HUES6 (cell line): ENCODE measurements around the gene ABL2.

Experiments
- H3K27ac ChIP-seq: 2 replicates; pipeline ENCODE4 v1.7.0; 2013; ENCODE audit warnings: low read depth, mild to moderate bottlenecking, low read length, inconsistent platforms
- H3K27me3 ChIP-seq: 2 replicates; pipeline ENCODE4 v1.6.1; 2013; ENCODE audit warnings: low read length; ENCODE audit not compliant: control insufficient read depth, insufficient read depth
- H3K36me3 ChIP-seq: 2 replicates; pipeline ENCODE4 v1.6.1; 2013; ENCODE audit warnings: low read length; ENCODE audit not compliant: control insufficient read depth, insufficient read depth
- H3K4me1 ChIP-seq: 2 replicates; pipeline ENCODE4 v1.6.1; 2013; ENCODE audit warnings: low read length; ENCODE audit not compliant: control insufficient read depth, insufficient read depth
- H3K4me3 ChIP-seq: 2 replicates; pipeline ENCODE4 v1.5.1; 2013; ENCODE audit warnings: low read depth, low read length
- H3K9ac ChIP-seq: one replicate; pipeline ENCODE4 v1.6.1; 2013; ENCODE audit warnings: mild to moderate bottlenecking, low read length
- H3K9me3 ChIP-seq: 2 replicates; pipeline ENCODE4 v1.6.1; 2013; ENCODE audit warnings: low read depth, low read length; ENCODE audit not compliant: control insufficient read depth, insufficient read depth

The ABL2 gene

GRCh38 chr1:179115181-179115580 is 114.3 kb downstream of the ABL2 start:
- Histone ChIP-seq H3K27ac (no peak overlapping the region), H3K36me3 (peaks cover 53% of the 10 kb centered on the region), H3K4me3 (no peak overlapping the region), H3K4me1 (peaks cover 3% of the 10 kb centered on the region; the same call in 1 of the 2 replicates), H3K9ac (no peak overlapping the region), H3K27me3 (no peaks in the 10 kb centered on the region), H3K9me3 (no peaks in the 10 kb centered on the region)

GRCh38 chr1:179108644-179109043 is 120.8 kb downstream of the ABL2 start:
- Histone ChIP-seq H3K36me3 (peaks cover 51% of the 10 kb centered on the region), H3K4me3 (no peak overlapping the region)

GRCh38 chr1:179107706-179108629 is 121.5 kb downstream of the ABL2 start:
- no peaks in the 10 kb centered on the region for H3K4me1 ChIP-seq
- H3K27me3 ChIP-seq = no peaks in the 10 kb centered on the region
- H3K4me3 ChIP-seq = no peak overlapping the region
- H3K9me3 ChIP-seq = no peaks in the 10 kb centered on the region
- no peak overlapping the region for H3K27ac ChIP-seq
- peaks cover 50% of the 10 kb centered on the region for H3K36me3 ChIP-seq
- H3K9ac ChIP-seq = no peak overlapping the region

More at GRCh38 chr1:179108644-179109043, 120.8 kb downstream of the ABL2 start:
- Histone ChIP-seq H3K27ac (no peak overlapping the region), H3K27me3 (no peaks in the 10 kb centered on the region), H3K9ac (no peak overlapping the region), H3K4me1 (no peaks in the 10 kb centered on the region), H3K9me3 (no peaks in the 10 kb centered on the region)

DNA sequence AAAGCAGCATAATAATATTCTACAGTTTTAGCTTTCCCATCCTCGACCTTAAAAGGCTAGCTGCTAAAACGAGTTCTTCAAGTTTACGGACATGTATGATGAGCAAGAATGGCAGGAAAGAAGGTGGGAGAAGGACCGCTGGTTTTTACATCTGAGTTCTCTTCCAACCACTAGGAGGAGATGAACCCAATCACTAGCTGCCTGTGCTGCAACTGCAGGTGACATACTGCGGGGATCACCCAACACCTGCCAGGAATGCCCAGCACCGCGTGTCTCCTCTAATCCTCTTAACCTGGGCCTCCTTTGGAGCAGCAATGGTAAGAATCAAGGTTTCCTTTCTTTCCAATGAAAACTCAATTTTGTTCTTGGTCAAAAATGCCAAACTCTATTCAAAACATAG is 124.1 kb downstream of the ABL2 start:
- Histone ChIP-seq H3K36me3 (peaks cover 33% of the 10 kb centered on the region), H3K27ac (no peak overlapping the region), H3K27me3 (no peaks in the 10 kb centered on the region), H3K4me3 (no peak overlapping the region), H3K9ac (no peak overlapping the region), H3K9me3 (no peaks in the 10 kb centered on the region), H3K4me1 (no peaks in the 10 kb centered on the region)

GRCh38 chr1:179104611-179105250 is 124.7 kb downstream of the ABL2 start:
- Histone ChIP-seq H3K9ac (no peak overlapping the region), H3K4me1 (no peaks in the 10 kb centered on the region), H3K36me3 (peaks cover 26% of the 10 kb centered on the region), H3K27me3 (no peaks in the 10 kb centered on the region), H3K9me3 (no peaks in the 10 kb centered on the region), H3K4me3 (no peak overlapping the region), H3K27ac (no peak overlapping the region)

DNA sequence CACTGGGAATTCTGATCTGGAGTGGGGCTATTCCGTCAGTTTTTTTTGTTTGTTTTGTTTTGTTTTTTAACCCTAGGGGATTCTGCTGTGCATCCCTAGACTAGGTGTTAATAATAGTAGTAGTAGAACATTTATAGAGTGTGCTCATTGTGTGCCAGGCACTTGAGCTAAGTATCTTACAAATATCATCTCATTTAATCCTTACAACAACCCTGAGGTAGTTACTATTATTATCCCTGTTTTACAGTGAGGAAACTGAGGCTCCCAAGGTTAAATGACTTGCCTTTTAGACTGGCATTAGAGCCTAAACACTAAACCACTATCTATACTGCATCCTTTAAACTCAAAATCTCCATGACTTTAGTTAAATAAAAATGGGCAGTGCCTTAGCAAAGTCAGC is 125.5 kb downstream of the ABL2 start:
- no peak overlapping the region for H3K4me3 ChIP-seq
- no peaks in the 10 kb centered on the region for H3K27me3 ChIP-seq
- H3K9me3 ChIP-seq = no peaks in the 10 kb centered on the region
- H3K4me1 ChIP-seq = no peaks in the 10 kb centered on the region
- peaks cover 21% of the 10 kb centered on the region for H3K36me3 ChIP-seq
- H3K9ac ChIP-seq = no peak overlapping the region
- no peak overlapping the region for H3K27ac ChIP-seq

DNA sequence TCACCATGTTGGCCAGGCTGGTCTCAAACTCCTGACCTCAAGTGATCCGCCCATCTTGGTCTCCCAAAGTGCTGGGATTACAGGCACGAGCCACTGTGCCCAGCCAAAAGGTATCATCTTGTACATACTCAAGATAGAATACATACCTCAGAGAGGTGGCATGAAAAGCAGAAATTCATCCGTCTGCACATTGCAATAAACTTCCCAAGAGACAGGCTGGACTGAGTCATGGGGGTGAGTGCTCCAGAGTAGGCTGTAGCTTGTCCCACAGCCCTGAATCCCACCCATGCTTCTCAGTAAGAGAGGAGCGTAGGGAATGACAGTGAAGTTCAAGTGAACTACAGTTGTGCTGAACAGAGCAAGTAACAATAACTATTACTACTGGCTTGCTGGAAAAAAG is 127.9 kb downstream of the ABL2 start:
- no peaks in the 10 kb centered on the region for H3K27me3 ChIP-seq
- no peak overlapping the region for H3K27ac ChIP-seq
- H3K9ac ChIP-seq = no peak overlapping the region
- H3K4me1 ChIP-seq = no peaks in the 10 kb centered on the region
- H3K4me3 ChIP-seq = no peak overlapping the region
- H3K36me3 ChIP-seq = peaks cover 17% of the 10 kb centered on the region
- H3K9me3 ChIP-seq = no peaks in the 10 kb centered on the region

DNA sequence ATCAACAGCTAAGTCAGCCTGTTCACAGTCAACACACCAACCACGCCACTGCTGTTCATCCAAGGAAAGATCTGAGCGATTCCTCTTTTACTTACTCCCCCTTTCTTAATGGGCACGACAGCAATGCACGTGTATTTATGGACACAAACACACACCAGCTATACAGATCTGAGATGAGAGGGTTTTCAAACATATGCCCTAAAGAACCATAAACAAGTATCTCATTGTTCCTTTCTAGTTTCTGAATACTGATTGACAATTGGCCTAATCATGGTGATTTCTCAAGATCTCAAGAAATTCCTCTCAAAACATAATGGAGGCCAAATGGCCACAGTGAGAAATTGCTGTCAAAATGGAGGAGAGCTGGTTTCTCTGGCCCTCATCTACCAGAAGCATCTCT is 129.6 kb downstream of the ABL2 start:
- Histone ChIP-seq H3K4me3 (no peak overlapping the region), H3K9ac (no peak overlapping the region), H3K36me3 (peaks cover 34% of the 10 kb centered on the region)

GRCh38 chr1:179095924-179096323 is 133.6 kb downstream of the ABL2 start:
- Histone ChIP-seq H3K9ac (no peak overlapping the region), H3K36me3 (peaks cover 70% of the 10 kb centered on the region), H3K27ac (no peak overlapping the region), H3K4me1 (peaks cover 5% of the 10 kb centered on the region; the same call in 1 of the 2 replicates), H3K27me3 (no peaks in the 10 kb centered on the region), H3K4me3 (no peak overlapping the region), H3K9me3 (no peaks in the 10 kb centered on the region)

More for the DNA sequence above, 129.6 kb downstream of the ABL2 start:
- no peaks in the 10 kb centered on the region for H3K9me3 ChIP-seq
- H3K27ac ChIP-seq = no peak overlapping the region
- no peaks in the 10 kb centered on the region for H3K4me1 ChIP-seq
- no peaks in the 10 kb centered on the region for H3K27me3 ChIP-seq

DNA sequence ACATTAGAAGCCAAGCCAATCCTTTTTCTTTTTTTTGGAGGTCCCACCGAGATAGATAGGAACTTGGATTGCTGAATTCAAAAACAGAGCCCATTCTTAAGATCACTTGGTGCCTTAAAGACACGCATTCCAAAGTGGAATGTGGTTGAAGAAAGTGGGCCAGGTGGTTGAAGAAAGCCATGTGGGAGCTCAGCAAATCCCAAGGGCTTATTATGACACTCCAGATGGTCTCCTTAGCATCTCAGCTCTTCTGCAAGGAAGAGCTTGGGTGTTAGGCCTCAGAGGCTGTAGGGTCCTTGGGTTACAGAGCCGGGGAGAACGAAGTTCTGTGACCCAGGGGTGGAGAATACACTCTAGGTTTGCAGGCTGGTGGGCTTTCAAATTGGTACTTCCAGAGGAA is 134.1 kb downstream of the ABL2 start:
- Histone ChIP-seq H3K9me3 (no peaks in the 10 kb centered on the region), H3K36me3 (peaks cover 76% of the 10 kb centered on the region), H3K27ac (no peak overlapping the region), H3K4me1 (peaks cover 5% of the 10 kb centered on the region; the same call in 1 of the 2 replicates), H3K27me3 (no peaks in the 10 kb centered on the region), H3K9ac (no peak overlapping the region), H3K4me3 (no peak overlapping the region)

DNA sequence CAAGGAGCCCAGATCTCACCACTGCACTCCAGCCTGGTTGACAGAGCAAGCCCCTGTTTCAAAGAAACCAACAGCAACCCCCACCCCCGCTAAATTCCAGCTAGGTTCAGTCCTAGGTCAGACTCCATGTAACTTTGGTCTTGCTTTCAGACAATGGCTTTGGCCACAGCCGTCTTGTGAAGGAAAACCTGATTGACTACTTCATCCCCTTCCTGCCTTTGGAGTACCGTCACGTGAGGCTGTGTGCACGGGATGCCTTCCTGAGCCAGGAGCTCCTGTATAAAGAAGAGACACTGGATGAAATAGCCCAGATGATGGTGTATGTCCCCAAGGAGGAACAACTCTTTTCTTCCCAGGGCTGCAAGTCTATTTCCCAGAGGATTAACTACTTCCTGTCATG is 134.7 kb downstream of the ABL2 start:
- Histone ChIP-seq H3K36me3 (peaks cover 78% of the 10 kb centered on the region), H3K27ac (no peak overlapping the region)

More for the DNA sequence above, 134.7 kb downstream of the ABL2 start:
- no peak overlapping the region for H3K4me3 ChIP-seq
- peaks cover 5% of the 10 kb centered on the region; the same call in 1 of the 2 replicates for H3K4me1 ChIP-seq
- H3K9me3 ChIP-seq = no peaks in the 10 kb centered on the region
- no peak overlapping the region for H3K9ac ChIP-seq
- no peaks in the 10 kb centered on the region for H3K27me3 ChIP-seq
